SU-DHL-6 (cell line): ENCODE results near the gene RABL6.

ENCODE experiments used
- EZH2phosphoT487 ChIP-seq: fragments of 200-600 bp; sonication (generic), shearing (Covaris generic); conservative IDR thresholded peaks from 2 replicates; pipeline ENCODE4 v1.6.1; 2018; ENCODE audit warnings: mild to moderate bottlenecking, antibody characterized with exemption, low read length, moderate library complexity, mixed read lengths
- TF ChIP-seq, protein P1 (sequence below): fragments of 200-600 bp; sonication (generic); IDR thresholded peaks from one replicate; pipeline ENCODE4 v1.5.1; 2017; ENCODE audit warnings: antibody characterized with exemption, mild to moderate bottlenecking, low read length, moderate library complexity; ENCODE audit not compliant: insufficient read depth, poor library complexity, severe bottlenecking

DNA sequence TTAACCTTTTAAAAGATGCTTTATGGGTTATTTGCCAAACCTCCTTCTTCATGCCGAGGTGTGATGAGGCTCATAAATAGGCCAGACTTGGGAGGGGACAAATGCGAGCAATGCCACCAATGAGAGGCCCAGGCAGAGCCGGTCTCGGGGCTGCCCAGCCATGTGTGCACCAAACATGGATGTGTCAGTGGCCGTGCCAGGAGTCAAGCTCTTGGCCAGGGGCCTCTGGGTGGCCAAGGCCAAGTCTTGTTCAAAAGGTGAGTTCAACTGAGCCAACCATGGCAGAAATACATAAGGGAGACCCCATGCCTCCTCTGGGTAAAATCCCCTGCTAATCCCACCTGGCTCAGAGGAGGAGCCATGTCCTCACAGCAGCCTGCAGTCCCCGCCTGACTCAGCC lies 32.6 kb upstream of the RABL6 start:
- TF ChIP-seq, protein P1, sequence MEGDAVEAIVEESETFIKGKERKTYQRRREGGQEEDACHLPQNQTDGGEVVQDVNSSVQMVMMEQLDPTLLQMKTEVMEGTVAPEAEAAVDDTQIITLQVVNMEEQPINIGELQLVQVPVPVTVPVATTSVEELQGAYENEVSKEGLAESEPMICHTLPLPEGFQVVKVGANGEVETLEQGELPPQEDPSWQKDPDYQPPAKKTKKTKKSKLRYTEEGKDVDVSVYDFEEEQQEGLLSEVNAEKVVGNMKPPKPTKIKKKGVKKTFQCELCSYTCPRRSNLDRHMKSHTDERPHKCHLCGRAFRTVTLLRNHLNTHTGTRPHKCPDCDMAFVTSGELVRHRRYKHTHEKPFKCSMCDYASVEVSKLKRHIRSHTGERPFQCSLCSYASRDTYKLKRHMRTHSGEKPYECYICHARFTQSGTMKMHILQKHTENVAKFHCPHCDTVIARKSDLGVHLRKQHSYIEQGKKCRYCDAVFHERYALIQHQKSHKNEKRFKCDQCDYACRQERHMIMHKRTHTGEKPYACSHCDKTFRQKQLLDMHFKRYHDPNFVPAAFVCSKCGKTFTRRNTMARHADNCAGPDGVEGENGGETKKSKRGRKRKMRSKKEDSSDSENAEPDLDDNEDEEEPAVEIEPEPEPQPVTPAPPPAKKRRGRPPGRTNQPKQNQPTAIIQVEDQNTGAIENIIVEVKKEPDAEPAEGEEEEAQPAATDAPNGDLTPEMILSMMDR, result no peak
- TF ChIP-seq EZH2phosphoT487, result no peak
